Activated CD4-positive, alpha-beta T cell treated with anti-CD3 and anti-CD28 coated beads for 4 hours (primary cell): ENCODE measurements around the gene HOXB6.

Experiments
- DNase-seq, 2 donors: peaks; one replicate each; pipeline ENCODE4 v3.0.0-alpha.2; 2020

HOXB6 gene

GRCh38 chr17:48565022-48565554, 39.7 kb downstream of the HOXB6 start:
- no peak for DNase-seq

- no peak for DNase-seq
Observed at GRCh38 chr17:48564188-48565021, 40.4 kb downstream of the HOXB6 start.

GRCh38 chr17:48563867-48564187, 41.0 kb downstream of the HOXB6 start:
- DNase-seq = no peak

- DNase-seq = no peak
Observed at GRCh38 chr17:48563385-48563838, 41.4 kb downstream of the HOXB6 start.

- no peak for DNase-seq
Observed at GRCh38 chr17:48562934-48563333, 41.9 kb downstream of the HOXB6 start.

GRCh38 chr17:48561884-48562810, 42.6 kb downstream of the HOXB6 start:
- no peak for DNase-seq

- DNase-seq = no peak
Observed at GRCh38 chr17:48559840-48560817, 44.7 kb downstream of the HOXB6 start.

- DNase-seq = no peak
Observed at GRCh38 chr17:48559122-48559839, 45.5 kb downstream of the HOXB6 start.

- no peak for DNase-seq
Observed at GRCh38 chr17:48558831-48559121, 46.0 kb downstream of the HOXB6 start.

GRCh38 chr17:48558057-48558830, 46.5 kb downstream of the HOXB6 start:
- DNase-seq = no peak

- DNase-seq = no peak
Observed at GRCh38 chr17:48556576-48557401, 48.0 kb downstream of the HOXB6 start.

- DNase-seq = no peak
Observed at GRCh38 chr17:48556229-48556575, 48.6 kb downstream of the HOXB6 start.

- no peak for DNase-seq
Observed at GRCh38 chr17:48555258-48556228, 49.2 kb downstream of the HOXB6 start.

GRCh38 chr17:48554412-48555257, 50.2 kb downstream of the HOXB6 start:
- DNase-seq = no peak

GRCh38 chr17:48553826-48554225, 51.0 kb downstream of the HOXB6 start:
- DNase-seq = no peak

GRCh38 chr17:48553190-48553547, 51.6 kb downstream of the HOXB6 start:
- no peak for DNase-seq

GRCh38 chr17:48552466-48553189, 52.2 kb downstream of the HOXB6 start:
- DNase-seq = no peak
